ENCODE results near the gene GPC5.

GPC5 gene

GRCh38 chr13:92044351-92044750, 645.9 kb downstream of the GPC5 start:
- no peak for TF ChIP-seq CREB1 (IDR thresholded peaks at IDR 0.05; ENCODE audit: low read depth)
- no peak for TF ChIP-seq MAX (IDR thresholded peaks at IDR 0.05)
- TF ChIP-seq REST (IDR thresholded peaks at IDR 0.05; ENCODE audit: low read depth), result no peak
- no peak for TF ChIP-seq TEAD4 (IDR thresholded peaks at IDR 0.05)
- TF ChIP-seq CEBPB (IDR thresholded peaks at IDR 0.05), result no peak
- no peak for TF ChIP-seq USF1 (IDR thresholded peaks at IDR 0.05)
- no peak for TF ChIP-seq YY1 (IDR thresholded peaks at IDR 0.05; ENCODE audit: low read depth)
- TF ChIP-seq TAF1 (IDR thresholded peaks at IDR 0.05; ENCODE audit: low read depth), result no peak
- no peak for TF ChIP-seq EP300 (IDR thresholded peaks at IDR 0.05; ENCODE audit: borderline replicate concordance)
- TF ChIP-seq NFIC (IDR thresholded peaks at IDR 0.05), result no peak
- TF ChIP-seq FOXM1 (IDR thresholded peaks at IDR 0.05; ENCODE audit: borderline replicate concordance, low read depth), result no peak
- no peak for TF ChIP-seq TCF12 (IDR thresholded peaks at IDR 0.05; ENCODE audit: low read depth)
- TF ChIP-seq RAD21 (IDR thresholded peaks at IDR 0.05; ENCODE audit: low read depth), result no peak
- TF ChIP-seq ZBTB7A (IDR thresholded peaks at IDR 0.05; ENCODE audit: low read depth), result no peak
- TF ChIP-seq EGR1 (IDR thresholded peaks at IDR 0.05), result no peak

GRCh38 chr13:92054389-92054788, 656.0 kb downstream of the GPC5 start:
- TF ChIP-seq MAX (IDR thresholded peaks at IDR 0.05) (no peak), NFIC (IDR thresholded peaks at IDR 0.05) (no peak), EGR1 (IDR thresholded peaks at IDR 0.05) (no peak), TCF12 (IDR thresholded peaks at IDR 0.05; ENCODE audit: low read depth) (no peak), REST (IDR thresholded peaks at IDR 0.05; ENCODE audit: low read depth) (no peak), USF1 (IDR thresholded peaks at IDR 0.05) (no peak), CREB1 (IDR thresholded peaks at IDR 0.05; ENCODE audit: low read depth) (no peak), RAD21 (IDR thresholded peaks at IDR 0.05; ENCODE audit: low read depth) (no peak), FOXM1 (IDR thresholded peaks at IDR 0.05; ENCODE audit: borderline replicate concordance, low read depth) (no peak), EP300 (IDR thresholded peaks at IDR 0.05; ENCODE audit: borderline replicate concordance) (no peak), CEBPB (IDR thresholded peaks at IDR 0.05) (no peak), TAF1 (IDR thresholded peaks at IDR 0.05; ENCODE audit: low read depth) (no peak), ZBTB7A (IDR thresholded peaks at IDR 0.05; ENCODE audit: low read depth) (no peak), YY1 (IDR thresholded peaks at IDR 0.05; ENCODE audit: low read depth) (no peak)

- TF ChIP-seq CEBPB (IDR thresholded peaks at IDR 0.05) (no peak), RAD21 (IDR thresholded peaks at IDR 0.05; ENCODE audit: low read depth) (peak; percentile 47; the same call in 1 of the 2 replicates), EGR1 (IDR thresholded peaks at IDR 0.05) (no peak), FOXM1 (IDR thresholded peaks at IDR 0.05; ENCODE audit: borderline replicate concordance, low read depth) (no peak)
These were observed 676.2 kb downstream of the GPC5 start for GRCh38 chr13:92074658-92075057.

- no peak for TF ChIP-seq REST (IDR thresholded peaks at IDR 0.05; ENCODE audit: low read depth)
- TF ChIP-seq YY1 (IDR thresholded peaks at IDR 0.05; ENCODE audit: low read depth), result no peak
- no peak for TF ChIP-seq TAF1 (IDR thresholded peaks at IDR 0.05; ENCODE audit: low read depth)
- TF ChIP-seq CREB1 (IDR thresholded peaks at IDR 0.05; ENCODE audit: low read depth), result no peak
- no peak for TF ChIP-seq EP300 (IDR thresholded peaks at IDR 0.05; ENCODE audit: borderline replicate concordance)
- TF ChIP-seq FOXM1 (IDR thresholded peaks at IDR 0.05; ENCODE audit: borderline replicate concordance, low read depth), result no peak
- no peak for TF ChIP-seq TCF12 (IDR thresholded peaks at IDR 0.05; ENCODE audit: low read depth)
- TF ChIP-seq NFIC (IDR thresholded peaks at IDR 0.05), result no peak
- no peak for TF ChIP-seq RAD21 (IDR thresholded peaks at IDR 0.05; ENCODE audit: low read depth)
- no peak for TF ChIP-seq MAX (IDR thresholded peaks at IDR 0.05)
- TF ChIP-seq CEBPB (IDR thresholded peaks at IDR 0.05), result no peak
- TF ChIP-seq ZBTB7A (IDR thresholded peaks at IDR 0.05; ENCODE audit: low read depth), result no peak
- no peak for TF ChIP-seq USF1 (IDR thresholded peaks at IDR 0.05)
- no peak for TF ChIP-seq EGR1 (IDR thresholded peaks at IDR 0.05)
- no peak for TF ChIP-seq TEAD4 (IDR thresholded peaks at IDR 0.05)
These were observed 699.0 kb downstream of the GPC5 start for GRCh38 chr13:92097337-92097903.
